Measurements from ENCODE around the gene MEGF11.

- TF ChIP-seq CTCF (IDR thresholded peaks at IDR 0.05) (no peak), POLR2A (IDR thresholded peaks at IDR 0.05) (no peak)
Observed at GRCh38 chr15:66171841-66172240, 81.7 kb downstream of the MEGF11 start.
